Epidermal melanocyte (primary cell): ENCODE measurements around the gene EFCAB6.

ENCODE experiments used
- DNase-seq: peaks from one replicate; pipeline ENCODE4 v3.0.0; 2011; ENCODE audit warnings: low spot score; ENCODE audit not compliant: insufficient read length

The EFCAB6 gene

DNA sequence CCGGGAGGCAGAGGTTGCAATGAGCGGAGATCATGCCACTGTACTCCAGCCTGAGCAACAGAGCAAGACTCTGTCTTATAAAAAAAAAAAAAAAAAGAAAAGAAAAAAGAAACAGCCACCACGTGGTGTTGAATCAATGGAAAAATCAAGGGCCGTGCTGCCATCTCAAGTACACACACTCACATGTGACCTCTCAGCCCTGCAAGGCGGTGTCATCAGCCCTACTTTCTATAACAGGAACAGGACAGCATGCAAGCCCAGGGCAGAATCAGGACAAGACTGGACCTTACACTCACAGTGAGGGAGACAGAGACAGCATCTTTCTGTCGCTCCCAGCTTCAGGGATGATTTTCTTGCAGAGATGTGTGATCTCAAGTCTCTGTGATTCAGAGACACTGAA lies 220.7 kb downstream of the EFCAB6 start:
- no peak for DNase-seq

- no peak for DNase-seq
These were observed 224.5 kb downstream of the EFCAB6 start for GRCh38 chr22:43587574-43587973.

GRCh38 chr22:43583501-43583900 lies 228.6 kb downstream of the EFCAB6 start:
- DNase-seq = no peak

GRCh38 chr22:43582394-43582793 lies 229.7 kb downstream of the EFCAB6 start:
- no peak for DNase-seq

DNA sequence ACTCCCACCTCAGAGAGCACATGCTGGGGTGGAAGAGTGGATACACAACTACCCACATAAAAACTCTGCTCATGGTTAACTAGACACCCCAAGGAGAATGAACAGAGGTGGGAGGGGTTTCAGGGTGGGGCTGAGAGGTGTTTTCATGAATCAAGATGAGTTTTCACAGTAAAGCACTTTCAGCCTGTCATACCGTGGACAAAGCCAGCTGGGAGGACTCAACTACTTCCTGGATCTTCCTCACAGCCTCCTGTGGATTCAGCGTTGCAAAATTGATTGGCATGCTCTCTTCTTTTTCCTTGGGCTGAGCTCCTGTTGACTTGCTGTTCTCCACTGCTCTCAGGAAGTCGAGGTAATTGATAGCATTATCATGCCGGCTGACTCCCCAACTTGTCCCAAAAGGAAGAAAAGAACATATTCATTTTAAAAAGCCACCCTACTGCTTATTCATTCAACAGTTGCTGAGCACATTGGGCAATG lies 231.8 kb downstream of the EFCAB6 start:
- DNase-seq = no peak

- DNase-seq = no peak
These were observed 237.4 kb downstream of the EFCAB6 start for GRCh38 chr22:43574738-43575137.

DNA sequence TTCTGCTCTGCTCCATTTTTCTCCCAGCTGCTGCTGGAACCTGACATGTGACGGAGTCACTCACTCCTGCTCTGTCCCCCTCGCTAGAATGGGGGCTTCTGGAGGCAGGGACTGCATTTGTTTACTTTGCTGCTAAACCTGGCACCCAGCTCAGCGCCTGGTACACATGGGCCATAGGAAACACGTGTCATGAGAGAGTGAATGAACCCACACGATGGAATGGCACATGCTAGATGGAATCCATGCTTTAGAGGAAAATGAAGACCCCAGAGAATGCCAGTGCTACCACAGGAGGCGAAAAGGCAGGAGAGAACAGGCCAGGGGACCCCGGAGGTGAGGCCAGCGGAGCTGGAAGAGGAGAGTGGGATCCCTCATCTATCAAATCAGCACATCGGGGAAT lies 239.4 kb downstream of the EFCAB6 start:
- DNase-seq = no peak

GRCh38 chr22:43571181-43571580 lies 240.9 kb downstream of the EFCAB6 start:
- DNase-seq = no peak

DNA sequence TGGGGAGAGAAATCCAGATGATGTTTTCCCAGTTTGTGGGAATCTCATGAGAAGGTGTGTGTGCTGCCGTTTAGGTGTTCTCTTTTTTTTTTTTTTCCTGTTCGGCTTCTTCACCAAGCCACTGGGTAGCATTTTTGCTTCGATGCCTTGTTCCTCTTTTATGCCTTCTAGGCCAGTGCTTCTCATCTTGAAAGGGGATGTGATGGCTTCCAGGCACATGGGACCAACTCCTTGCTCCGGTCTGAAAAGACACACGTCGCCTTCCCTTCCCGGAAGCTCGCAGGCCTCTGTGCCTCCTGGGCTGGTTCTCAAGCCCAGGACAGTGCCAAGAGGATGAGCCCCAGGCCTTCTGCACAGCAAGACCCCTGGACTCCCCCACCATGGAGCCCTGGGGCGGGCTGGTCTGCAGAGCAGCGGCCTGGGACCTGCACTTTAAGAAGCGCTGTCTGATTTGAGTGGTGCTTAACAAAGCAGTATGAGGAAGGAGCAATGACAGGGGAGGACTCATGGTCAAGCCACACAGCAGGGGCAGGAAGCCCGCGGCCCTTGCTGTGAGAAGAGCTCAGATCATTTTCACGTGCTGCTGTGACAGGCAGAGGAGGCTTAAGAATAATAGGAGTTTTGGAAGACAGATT lies 241.5 kb downstream of the EFCAB6 start:
- DNase-seq = no peak

- no peak for DNase-seq
These were observed 243.0 kb downstream of the EFCAB6 start for GRCh38 chr22:43569111-43569510.

GRCh38 chr22:43567691-43568324 lies 244.3 kb downstream of the EFCAB6 start:
- no peak for DNase-seq

DNA sequence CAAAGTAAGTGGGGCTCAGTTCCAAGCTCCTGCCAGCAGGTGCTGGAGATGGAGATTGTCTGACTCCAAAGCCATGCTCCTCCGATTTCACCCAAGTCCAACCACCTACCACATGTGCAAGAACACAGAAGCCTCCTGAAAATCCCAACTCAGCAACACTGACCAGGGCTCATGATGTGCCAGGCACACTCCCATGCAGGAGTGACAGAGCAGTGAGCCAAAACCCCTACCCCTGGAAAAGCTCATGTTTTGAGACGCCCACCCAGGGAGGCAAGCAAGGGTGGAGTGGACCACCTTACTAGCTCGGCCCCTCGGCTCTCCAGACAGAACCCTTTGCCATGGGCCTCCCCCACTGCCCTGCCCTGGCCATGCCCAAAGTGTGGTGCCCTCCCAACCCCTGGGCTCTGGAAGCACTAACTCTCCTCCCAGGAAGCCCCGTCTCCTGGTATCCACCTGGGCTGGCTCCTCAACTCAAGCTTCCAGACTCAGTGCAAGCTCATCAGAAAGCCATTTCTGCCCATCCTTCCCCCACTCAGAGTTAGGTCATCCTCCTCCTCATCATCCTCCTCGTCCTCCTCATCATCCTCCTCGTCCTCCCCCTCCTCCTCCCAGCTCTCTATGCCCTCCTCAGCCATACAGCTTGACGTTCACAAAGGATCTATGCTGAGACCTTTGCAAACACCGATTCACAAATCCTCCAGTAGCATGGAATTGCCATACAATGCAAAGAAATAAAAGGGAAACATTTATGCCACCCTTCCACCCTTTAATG lies 245.4 kb downstream of the EFCAB6 start:
- no peak for DNase-seq

DNA sequence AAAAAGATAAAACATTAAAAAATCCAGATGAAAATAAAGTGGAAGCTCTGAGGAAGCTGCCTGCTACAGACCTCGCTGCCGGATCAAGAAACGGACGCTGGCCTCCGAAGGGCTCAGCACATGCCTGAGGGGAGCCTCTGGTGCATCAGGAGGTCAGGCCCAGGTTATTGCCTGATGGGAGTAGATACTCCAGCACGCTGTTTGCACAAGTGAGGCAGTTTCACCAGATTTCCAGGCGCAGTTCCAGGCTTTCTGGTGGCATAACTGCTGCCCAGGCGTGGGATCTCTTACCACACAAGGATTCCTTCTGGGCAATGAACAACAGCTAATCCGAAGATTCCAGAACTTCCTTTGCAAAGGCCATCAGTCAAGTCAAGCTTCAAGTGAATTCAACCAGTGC lies 246.1 kb downstream of the EFCAB6 start:
- no peak for DNase-seq

GRCh38 chr22:43564859-43565258 lies 247.2 kb downstream of the EFCAB6 start:
- no peak for DNase-seq

DNA sequence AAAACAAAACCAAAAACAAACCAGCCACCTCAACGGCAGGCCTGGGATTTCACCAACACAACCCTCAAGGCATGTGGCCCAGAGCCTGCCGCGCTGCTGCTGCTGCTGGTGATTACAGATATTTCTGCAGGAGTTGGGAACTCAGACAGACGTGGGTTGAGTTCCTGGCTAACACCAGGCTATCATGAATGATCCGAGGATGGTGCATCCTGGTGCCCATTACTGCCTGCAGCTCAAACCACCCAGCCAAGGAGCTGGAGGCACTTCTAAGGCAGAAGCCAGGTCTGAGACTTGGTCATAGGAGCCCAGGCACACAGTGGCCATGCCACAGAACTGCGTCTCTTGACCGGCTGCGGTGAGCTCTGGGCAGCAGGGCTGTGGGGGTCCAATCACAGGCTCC lies 248.5 kb downstream of the EFCAB6 start:
- no peak for DNase-seq

DNA sequence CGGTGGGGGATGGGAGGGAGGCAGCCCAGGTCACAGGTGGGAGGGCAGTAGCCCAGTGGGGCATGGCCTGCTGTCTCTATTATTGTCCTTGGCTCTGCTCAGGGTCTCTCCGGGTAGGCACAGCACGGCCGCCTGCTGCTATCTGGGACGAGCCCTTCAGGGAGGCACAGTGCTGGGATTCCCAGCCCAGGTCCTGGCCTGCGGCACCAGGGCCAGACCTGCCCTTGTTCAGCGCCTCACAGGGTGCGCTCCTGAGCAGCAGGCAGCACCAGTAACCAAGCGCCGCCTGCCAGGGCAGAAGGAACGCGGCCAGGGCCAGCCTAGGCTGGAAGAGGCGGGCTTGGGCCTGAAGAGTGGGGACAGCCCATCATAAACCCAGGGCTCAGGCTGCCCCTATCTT lies 249.3 kb downstream of the EFCAB6 start:
- no peak for DNase-seq

DNA sequence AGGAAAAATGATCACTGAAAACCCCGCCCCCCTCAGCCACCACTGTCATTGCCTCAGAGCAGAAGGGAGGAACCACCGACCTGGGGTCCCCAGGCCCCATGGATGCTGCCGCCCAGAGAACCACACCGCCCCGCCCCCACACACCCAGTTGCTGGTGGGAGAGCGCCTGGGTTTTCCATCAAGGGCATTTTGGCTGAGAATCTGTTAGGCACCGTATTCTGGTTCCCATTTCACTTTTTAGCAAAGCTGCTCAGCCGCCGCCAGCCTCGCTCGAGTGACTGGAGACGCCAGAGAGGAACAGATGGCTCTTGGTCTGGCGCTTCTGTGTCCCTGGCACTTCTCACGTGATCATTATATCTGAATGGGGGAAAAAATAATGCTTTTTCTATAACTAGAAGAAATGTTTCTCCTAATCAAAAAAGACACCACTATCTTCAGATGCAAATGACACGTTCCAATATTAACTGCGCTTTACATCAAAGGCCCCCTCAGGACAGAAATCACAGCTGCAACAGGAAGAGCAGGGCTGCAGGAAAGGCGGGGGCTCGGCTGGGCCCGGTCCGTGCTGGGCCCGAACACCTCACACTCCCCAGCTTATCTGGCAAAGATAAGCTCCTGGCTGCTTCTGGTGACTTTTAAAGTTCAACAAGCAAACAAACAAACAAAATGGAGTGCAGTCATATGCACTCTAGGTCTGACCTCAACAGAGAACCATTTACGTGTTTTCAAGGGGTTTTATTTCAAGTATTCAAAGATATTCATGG lies 250.5 kb downstream of the EFCAB6 start:
- no peak for DNase-seq

DNA sequence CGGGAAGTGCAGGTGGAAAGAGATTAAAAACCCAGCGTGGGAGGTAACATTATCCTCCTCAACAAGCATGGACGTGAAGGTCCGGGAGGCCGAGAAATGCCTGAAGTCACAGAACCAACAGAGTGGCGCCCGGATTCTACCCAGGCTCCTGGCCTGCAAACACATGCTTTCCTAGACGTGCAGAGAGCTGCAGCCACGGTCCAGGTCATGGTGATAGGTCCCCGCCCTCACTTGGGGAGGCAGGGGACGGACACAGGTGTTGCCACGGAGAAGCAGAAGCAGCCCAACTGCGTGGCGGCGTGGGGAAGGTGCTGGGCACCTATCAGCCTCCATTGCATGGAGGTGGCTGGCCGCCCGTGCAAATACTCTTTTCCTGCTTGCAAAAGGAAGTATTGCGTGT lies 251.5 kb downstream of the EFCAB6 start:
- DNase-seq = no peak

GRCh38 chr22:43555561-43556515 lies 256.3 kb downstream of the EFCAB6 start:
- no peak for DNase-seq

GRCh38 chr22:43554694-43555365 lies 257.3 kb downstream of the EFCAB6 start:
- no peak for DNase-seq
